GM12873 (cell line): ENCODE measurements around the gene OR56A3.

ENCODE experiments used
- TF ChIP-seq, protein P1 (sequence below): IDR thresholded peaks from 2 replicates; pipeline ENCODE4 v1.5.1; 2012; ENCODE audit warnings: low read depth, mild to moderate bottlenecking, moderate library complexity, low read length, control low read depth; ENCODE audit not compliant: insufficient read depth; ENCODE audit errors: missing control alignments

Gene OR56A3, protein sequence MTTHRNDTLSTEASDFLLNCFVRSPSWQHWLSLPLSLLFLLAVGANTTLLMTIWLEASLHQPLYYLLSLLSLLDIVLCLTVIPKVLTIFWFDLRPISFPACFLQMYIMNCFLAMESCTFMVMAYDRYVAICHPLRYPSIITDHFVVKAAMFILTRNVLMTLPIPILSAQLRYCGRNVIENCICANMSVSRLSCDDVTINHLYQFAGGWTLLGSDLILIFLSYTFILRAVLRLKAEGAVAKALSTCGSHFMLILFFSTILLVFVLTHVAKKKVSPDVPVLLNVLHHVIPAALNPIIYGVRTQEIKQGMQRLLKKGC

DNA sequence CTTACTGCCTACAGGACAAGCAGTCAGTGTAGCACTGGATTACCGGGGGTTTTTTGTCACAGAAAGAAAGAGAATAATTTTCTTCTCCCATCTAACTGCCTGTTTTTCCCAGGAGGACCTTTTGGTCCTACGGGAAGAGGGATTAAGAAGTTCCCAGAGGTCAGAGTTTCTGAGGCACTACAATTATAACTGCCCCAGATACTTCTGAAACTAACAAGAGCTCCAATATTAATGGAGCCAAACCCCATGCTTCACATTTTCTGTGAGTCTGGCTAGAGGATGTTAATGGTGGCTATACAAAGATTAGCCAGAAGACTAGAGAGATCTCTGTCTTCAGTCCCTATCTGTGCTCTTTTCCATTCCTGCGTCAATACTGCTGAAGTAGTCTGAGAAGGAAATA is at the start of gene OR56A3:
Gene OR56A3 (plus strand): TSS at position 301 of the 400 bp plus-strand sequence. CDS start 5,096 bp downstream, outside the sequence.
- TF ChIP-seq, protein P1, sequence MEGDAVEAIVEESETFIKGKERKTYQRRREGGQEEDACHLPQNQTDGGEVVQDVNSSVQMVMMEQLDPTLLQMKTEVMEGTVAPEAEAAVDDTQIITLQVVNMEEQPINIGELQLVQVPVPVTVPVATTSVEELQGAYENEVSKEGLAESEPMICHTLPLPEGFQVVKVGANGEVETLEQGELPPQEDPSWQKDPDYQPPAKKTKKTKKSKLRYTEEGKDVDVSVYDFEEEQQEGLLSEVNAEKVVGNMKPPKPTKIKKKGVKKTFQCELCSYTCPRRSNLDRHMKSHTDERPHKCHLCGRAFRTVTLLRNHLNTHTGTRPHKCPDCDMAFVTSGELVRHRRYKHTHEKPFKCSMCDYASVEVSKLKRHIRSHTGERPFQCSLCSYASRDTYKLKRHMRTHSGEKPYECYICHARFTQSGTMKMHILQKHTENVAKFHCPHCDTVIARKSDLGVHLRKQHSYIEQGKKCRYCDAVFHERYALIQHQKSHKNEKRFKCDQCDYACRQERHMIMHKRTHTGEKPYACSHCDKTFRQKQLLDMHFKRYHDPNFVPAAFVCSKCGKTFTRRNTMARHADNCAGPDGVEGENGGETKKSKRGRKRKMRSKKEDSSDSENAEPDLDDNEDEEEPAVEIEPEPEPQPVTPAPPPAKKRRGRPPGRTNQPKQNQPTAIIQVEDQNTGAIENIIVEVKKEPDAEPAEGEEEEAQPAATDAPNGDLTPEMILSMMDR = no peak

DNA sequence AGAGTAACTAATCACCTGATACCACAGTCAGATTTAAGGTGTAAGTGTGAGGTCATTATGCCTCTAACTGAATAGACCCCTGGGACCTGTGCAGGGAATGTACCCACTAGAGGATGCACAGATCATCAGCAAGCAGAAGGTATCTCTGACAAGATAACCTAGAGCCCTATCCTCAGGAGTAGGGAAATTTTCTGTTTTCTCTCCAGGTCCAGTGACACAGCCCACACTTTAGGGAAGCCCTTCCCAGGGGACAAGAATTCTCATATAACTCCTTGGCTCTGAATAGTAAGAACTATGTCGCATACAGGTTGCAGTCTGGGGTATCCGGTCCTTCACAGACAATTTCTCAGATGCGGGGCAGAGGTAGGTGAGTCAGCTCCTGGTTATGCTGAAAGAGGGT is 49.1 kb upstream of the OR56A3 start, which contains the start of gene OR52E5:
Gene OR52E5 (plus strand): TSS at position 301 of the 400 bp plus-strand sequence. CDS start 7,569 bp downstream, outside the sequence.
- TF ChIP-seq, protein P1 = no peak

DNA sequence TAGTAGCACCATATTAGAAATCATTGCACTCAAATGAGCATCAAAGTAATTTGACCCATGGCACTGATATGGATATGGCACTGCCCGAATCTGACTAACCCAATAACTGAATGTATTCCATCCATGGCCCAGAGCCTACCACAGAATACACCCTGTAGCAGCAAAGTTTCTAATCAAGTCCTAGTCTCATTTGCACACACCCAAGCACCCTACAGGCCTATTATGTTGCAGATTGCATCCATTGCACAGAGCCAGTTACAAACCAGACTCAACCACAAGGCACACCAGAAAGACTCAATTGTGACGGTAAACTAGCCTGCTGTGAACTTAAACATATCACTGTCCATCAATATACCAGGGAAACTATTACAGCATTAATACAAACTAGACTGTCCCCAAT is 42.5 kb upstream of the OR56A3 start:
- TF ChIP-seq, protein P1 = no peak

DNA sequence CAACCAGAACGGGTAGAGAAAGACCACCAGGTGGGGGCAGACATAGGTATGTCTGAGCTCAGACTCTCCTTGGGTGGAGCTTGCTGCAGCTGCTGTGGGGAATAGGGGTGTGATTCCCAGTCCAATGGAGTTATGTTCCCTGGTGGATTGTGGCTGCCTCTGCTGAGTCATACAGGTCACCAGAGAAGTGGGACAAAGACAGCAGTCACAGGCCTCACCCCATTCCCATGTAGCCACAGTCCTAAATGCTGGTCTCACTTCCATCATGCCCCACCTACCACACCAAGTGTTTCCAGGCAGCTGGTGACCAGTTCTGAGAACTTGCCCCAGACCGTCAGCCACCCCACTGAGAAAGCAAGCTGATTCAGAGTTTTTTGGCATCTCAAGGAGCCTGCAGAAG is 31.5 kb upstream of the OR56A3 start:
- TF ChIP-seq, protein P1 = no peak

DNA sequence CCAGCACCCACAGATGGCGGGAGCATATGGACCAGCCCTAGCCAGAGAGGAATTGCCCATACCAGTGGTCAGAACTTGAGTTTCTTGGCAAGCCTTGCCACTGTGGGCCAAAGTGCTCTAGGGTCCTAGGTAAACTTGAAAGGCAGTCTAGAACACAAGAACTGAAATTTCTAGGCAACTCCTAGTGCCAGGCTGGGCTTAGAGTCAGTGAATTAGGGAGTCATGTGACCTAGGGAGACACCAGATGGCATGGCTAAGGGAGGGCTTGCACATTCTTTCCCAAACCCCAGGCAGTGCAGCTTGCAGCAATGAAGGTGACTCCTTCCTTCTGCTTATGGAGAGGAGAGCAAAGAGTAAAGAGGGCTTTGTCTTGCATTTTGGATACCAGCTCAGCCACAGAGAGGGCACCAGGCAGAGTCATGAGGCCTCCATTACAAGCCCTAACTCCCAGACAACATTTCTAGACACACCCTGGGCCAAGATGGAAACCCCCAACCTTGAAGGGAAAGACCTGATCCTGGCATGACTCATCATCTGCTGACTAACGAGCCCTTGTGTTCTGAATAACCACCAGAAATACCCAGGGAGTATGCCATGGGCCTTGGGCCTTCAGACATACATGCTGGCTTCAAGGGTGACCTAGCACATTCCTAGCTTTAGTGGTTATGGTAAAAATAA is 19.2 kb upstream of the OR56A3 start:
- TF ChIP-seq, protein P1 = no peak

DNA sequence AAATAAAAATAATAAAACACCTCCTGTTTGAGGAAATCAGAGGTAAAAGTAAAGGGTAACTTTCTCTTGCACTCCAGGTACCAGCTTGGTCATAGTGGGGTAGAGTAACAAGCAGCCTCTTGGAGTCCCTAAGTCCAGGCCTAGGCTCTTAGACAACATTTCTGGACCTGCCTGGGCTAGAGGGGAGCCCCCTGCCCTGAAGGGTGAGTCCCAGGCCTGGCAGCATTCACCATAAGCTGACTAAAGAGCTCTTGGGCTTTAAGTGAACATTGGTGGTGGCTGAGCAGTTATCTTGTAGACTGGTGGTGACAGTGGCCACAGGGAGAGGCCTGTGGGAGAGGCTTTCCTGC is 18.6 kb upstream of the OR56A3 start:
- TF ChIP-seq, protein P1 = no peak

DNA sequence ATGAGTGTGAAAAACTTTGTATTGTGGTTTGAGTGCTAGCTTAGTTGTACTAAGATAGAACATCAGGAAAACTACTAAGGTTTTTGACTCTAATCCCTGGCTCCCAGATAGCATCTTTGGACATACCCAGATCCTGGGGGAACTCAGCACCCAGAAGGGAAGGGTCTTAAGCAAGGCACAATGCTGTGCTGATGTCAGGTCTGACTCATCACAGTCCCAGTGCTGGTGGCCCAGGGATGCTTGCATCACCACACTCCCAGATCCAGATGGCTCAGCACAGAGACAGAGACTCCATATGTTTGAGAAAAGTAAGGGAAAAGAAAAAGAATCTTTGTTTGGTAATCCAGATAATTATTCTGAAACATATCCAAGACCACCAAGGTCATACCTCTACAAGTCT is 18.3 kb upstream of the OR56A3 start:
- TF ChIP-seq, protein P1 = no peak
